ENCODE measurements around the gene HLF.

Gene HLF, protein sequence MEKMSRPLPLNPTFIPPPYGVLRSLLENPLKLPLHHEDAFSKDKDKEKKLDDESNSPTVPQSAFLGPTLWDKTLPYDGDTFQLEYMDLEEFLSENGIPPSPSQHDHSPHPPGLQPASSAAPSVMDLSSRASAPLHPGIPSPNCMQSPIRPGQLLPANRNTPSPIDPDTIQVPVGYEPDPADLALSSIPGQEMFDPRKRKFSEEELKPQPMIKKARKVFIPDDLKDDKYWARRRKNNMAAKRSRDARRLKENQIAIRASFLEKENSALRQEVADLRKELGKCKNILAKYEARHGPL

DNA sequence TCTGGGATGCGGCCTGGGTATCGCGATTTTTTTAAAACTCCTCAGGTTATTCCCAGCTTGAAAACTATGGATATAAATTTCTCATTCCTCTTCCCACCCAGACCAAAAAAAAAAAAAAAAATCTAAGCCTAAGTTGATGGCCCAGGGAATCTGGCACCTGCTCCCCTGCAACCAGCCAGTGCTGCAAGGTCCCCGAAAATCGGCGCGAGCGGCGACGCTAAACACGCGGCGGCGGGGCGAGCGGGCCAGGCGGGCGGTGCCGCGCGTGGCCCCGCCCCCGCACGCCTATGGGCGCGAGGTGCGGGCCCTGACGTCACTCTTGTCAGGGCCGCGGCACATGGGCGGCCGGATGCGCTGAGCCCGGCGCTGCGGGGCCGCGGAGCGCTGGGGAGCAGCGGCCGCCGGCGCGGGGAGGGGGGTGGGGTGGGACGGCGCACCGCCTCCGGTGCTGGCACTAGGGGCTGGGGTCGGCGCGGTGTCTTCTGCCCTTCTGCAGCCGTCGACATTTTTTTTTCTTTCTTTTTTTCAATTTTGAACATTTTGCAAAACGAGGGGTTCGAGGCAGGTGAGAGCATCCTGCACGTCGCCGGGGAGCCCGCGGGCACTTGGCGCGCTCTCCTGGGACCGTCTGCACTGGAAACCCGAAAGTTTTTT, at the start of gene HLF:
Gene HLF, plus strand, starts transcription at position 316 of the 654 bp plus-strand sequence. CDS start 525 bp downstream, outside the sequence.
- peak; percentile 82 for DNase-seq

DNA sequence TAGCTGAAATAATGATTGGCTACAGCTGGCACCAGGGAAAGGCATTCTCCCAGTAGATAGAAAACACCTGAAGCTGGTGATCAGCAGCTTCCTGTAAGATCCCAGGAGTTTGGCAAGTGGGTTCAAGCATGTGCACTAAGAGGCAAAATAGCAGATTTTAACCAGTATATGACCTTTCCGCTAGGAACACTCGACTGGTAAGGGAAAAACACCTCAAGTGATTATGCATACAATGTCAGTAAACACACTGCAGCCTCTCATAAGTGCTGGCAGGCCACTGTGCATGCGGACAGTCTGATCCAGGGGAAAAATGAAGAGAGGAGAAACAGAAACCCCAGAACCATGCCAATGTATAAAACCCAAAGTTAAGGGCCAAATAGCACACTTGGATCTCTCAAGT, 49.0 kb upstream of the HLF start:
- no peak for DNase-seq

DNA sequence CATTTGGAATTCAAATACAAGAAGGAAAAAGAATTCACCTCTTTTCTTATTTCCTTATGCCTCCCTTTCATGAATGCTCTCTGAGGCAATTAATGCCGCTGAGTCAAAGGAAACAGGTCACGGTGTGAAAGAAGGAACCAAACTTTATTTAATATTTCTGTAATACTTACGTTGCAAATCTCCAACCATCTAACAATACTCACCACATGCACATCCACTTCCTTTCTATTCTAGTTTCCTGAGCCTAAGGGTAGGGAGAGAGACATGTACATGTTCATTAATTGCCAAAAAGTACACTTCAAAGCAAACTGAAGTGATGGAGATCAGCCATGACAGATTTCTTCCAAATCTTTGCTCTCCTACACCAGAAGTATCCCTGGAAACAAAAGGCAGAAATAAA, 47.9 kb upstream of the HLF start:
- DNase-seq = no peak

DNA sequence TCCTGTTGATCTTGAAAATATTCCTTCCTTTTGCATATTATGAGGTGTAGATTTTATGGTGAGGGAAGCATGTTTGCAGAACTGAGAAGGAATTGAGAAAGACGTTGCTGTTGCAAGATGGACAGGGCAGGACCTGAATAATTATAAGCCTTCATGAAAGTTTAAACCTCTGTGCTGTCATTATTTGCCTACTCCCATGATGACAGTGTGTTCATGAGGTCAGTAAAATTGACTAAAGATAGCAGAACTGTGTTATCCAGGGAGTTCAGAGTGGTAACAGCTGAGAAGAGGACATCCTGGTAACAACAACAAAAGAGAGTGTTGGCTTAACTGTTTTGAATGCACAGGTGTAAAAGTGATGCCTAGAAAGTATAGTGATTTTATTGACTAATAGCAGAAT, 45.3 kb upstream of the HLF start:
- no peak for DNase-seq

DNA sequence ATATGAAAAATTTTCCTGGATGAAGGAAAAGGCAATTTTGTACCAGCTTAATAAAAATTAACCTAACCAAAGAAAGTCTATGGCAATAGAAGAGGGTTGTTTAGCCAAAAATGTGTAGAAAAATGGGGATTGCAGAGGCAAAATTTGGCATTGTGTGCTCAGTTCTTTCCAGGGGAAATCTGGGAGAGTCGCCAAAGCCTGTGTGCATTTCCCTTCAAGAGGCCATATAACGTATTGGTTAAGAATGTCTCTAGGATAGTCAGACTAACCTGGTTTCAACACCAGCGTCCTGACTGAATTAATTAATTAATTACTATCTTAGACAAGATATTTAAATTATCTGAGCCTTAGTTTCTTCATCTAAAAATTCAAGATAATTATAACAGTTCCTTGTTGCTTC, 44.8 kb upstream of the HLF start:
- DNase-seq = no peak

DNA sequence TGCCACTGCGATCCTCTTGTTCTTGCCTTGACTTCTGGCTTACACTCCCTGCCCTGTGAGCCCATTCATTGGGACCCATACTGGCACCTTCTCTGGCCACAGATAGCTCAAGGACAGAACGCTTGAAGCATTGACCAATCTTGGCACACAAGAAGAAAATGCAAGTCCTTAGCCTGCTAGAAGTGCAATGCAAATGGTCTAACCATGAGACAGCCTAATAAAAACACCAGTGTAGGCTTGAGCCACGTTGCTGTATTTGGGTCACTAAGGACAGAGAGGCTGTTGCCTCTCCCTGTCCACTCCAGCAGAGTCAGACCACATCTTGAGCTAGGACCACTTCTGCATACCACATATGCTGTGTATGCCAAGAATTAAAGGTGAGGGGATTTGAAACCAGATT, 41.2 kb upstream of the HLF start:
- DNase-seq = no peak

DNA sequence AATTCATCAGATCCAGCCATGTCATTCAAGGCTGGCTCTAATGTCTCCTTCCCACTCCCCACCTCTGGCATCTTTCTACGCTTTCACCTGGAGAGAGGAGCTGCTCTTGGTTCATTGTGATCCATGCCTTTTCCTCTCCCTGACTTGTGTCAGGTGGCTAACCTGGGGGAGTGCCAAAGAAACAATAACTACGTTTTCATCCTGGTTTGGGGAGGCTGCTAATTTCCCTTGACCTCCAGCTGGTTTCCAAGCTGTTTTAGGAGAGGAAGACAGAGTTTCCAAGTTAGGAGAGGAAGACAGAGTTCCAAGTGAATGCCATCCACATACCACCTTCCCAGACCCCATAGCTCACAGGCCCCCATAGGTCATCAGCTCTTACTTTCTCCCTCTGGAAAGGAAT, 40.0 kb upstream of the HLF start:
- DNase-seq = no peak

DNA sequence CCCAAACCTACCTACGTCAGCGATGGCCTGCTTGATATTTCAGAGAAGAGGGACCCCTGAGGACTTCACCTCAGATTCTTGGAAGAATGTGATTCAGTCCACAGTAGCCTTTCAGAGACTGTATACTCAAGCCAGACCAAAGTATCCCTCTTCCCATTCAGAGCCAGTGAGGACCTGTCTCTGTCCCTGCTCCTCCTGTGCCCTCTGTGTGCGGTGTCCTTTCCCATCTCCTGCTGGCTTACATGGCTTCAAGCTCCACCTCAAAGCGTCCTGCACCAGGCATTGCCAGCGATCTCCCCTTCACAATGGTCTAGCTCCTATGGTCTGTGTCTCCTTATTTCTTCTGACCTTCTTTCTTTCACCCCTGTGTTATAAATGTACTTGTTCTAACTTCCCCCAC, 39.5 kb upstream of the HLF start:
- DNase-seq = no peak

DNA sequence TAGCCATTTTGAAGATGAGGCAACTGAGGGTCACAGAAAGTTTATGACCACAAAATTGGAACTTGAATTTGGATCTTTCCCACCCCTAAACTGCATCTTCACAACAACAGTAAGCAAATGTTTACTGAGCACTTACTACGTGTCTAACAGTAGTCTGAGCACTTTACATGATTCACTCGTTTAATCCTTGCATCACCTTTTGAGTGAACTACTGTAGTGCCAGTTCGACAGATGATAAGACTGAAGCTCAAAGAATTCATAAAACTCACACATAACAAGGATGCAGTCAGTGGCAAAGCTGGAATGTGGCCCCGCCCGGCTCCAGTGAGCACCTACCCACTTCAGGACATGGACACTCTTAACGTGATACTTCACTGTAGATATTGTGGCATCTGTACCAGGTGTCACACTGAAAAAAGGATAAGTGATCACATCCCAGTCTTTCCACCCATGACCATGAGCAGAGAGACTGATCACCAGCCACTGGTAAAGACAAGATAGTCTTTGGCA, 36.0 kb upstream of the HLF start:
- no peak for DNase-seq

DNA sequence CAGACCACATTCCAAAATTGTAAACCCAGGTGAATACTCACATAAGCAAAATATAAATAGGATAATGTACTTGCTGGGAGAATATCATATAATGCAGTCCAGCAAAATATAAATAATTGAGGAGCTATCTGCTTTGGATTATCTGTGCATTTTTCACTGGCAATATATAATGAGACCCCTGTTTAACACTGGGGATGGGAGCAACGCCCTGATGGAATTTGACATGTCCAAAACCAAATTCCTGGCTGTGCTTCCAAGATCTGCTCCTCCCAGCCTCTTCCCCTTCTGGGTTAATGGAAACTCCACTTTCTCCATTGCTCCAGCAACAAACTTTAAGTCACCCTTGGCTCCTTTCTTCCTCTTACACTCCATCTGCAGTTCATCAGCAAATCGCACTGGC, 35.5 kb upstream of the HLF start:
- DNase-seq = no peak

DNA sequence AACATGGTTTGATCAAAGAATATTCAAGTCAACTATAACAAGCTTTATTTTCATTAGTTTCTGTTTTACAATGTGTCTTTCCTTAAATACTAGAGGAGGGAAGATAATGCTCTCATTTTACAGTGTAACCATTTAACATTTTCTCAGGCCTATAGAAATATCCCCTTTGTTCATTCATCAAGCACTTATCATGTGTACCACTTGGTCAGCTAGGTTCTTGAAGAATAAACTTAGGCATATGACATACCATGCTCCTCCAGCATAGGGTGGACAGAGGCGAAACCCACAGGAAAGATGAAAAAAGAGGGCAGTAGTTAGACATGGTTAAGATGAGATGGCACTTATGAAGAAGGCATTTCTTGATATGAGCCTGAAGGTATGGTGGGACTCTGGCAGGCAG, 34.0 kb upstream of the HLF start:
- DNase-seq = no peak

DNA sequence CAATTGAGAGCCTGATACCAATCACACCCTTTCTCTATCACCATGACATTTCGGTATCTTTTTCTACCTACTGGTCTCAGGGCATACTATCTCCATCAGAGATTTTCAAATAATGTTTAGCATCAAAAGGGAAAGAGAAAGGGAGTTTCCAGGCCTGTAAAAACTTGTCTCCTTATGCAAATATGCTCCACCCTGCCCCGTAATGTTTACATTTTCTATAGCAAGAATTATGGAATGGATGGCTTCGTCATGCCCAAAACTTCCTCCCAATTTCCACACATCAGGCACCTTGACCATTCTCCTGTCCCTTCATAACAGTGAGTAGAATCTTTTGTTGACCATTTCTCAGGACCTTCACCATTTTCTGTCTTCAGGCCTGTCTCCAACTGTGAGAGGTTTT, 30.9 kb upstream of the HLF start:
- DNase-seq = no peak

DNA sequence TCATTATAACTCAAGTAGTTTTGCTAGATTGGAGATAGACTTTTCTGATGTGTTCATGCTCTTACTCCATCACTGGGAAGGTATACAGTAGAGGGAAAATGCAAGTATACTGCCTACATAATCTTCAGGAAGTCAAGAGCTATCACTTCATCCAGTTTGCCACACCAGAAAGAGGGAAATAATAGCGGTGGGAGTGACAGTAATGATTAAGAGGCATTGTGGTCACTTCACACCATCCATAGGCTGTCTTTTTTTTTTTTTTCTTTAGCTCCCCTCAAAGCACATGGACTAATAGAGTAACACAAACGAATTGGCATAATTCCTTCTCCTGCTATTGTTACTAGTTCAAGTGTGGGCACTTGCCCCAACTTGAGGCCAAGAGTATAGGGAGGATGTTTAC, 28.4 kb upstream of the HLF start:
- no peak for DNase-seq

DNA sequence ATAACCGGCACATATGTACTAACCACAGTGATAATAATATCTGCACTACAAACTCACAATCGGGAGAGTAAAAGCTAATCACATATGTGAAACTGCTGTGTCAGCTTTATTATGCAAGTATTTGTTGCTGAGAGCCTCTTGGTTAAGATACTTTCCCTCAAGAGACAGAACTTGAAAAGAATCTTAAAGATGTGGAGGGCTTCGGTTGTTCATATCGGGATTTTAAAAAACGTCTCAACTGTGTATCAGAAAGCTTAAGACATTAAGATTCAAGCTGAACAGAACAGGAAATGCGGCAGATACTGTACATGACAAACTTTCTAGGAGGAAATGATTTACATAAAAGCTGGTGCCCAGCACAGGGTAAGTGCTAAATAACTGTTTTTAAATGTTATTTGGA, 27.5 kb upstream of the HLF start:
- DNase-seq = peak; percentile 24

DNA sequence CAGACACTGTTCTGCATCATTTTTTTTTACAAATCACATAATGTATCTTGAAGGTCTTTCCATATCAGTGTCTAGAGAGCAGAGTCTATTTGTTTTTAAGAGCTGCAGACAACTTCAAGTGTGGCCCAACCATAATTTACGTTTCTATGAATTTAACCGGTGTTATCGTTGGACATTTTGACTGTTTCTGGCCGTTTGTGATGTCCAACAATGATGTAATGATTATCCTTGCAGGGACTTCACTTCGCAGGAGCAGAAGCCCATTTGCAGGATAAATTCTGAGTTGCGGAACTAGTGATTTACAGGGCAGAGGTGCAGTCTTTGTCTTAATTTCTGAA, 26.9 kb upstream of the HLF start:
- no peak for DNase-seq

DNA sequence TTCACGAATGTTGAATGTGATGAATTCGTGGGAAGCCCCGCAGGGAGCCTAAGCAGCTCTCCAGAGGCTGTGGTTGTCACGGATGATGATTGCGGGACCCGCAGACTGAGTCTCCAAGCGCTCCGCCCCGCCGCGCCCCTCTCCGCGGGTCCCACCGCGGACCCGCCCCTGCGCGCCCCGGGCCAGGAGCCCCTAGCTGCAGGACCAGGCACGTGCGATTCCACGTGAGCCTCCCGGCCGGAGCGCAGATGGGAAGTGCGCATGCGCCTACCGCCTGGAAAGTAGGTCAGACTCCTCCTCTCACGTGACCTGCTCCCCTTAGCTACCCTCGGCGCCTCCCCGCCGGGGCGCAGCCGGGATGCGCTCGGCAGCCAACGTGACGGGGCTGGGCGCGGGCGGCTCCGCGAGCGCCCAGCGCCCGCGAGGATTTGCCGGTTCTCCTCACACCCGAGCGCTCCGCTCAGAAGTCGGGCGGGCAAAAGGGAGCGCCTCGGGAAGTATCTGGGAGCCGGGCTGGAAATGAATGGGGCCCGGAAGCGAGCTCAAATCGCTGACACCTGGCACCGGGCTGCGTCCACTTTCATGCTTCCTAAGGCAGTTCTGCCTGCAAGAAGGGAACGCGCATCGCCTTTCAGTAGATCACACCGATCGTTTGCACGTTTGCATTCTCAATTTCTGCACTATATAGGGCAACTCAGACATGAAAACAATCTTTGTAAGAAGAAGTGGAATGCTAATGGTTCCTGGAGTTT, 26.4 kb upstream of the HLF start:
- DNase-seq = peak; percentile 91

DNA sequence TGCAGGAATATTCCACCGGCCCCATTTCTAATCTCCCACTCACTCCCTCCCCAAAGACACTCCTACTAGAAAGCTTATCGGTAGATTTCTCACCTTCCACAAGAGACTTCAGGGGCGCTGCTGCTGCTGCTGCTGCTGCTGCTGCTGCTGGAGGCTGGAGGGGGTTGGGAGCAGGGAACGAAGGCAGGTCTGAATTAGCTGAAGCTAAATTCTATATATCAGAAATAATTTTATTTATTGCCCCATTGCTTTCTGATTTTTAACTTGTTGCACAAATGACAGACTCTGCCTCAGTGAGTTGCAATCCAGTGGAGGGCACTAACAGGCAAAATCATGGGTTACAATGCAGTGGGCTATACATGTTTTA, 25.8 kb upstream of the HLF start:
- no peak for DNase-seq

DNA sequence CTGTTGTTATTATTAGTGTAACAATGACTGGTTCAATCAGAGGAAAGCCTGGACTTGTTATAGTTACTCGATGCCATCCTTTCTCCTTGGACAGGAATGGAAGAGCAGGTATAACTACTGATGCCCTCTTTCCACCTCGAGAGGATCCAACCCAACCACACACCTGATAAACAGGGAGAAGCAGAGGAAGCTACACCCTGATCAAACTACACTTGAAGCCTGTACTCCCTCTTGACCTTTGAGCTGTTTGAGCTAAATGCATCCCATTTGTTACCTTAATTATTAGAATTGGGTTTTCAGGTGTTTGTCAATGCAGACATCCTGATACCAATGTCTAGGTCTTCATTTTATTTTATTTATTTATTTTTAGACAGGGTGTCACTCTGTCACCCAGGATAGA, 23.7 kb upstream of the HLF start:
- no peak for DNase-seq

DNA sequence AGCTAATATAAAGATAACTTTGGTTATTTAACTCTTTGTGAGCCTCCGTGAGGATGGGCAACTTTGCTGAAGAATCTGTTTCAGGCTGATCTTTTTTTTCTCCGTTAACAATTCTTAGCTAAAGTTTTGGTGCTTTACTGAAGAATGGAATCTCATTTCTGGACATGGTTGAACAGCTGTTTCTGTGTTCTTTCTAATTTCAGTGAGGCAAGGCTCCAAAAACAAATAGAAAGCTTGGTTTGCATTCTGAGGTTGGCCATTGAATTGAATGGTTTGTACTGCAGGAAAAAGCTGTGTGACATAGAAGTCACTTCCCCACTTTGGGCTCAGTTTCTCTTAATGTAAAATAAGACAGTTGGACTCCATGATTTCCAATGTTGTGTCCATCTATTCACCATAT, 22.3 kb upstream of the HLF start:
- no peak for DNase-seq

DNA sequence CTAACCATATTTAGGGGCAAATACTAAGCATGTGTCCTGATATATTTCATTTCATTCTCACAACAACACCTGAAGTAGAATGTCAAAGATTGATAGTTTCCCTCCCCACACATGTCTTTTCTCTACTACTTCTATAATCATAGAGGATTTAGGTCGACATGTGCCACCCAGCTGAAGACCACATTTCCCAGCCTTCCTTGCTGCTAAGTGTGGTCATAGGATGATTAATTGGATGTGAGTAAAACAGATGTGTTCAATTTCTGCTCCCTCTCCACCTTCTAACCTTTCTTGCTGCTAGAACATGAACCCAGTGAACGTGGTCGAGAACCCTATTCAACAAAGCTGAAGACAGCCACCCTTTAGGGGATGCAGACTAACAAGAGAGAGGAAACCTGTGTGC, 18.8 kb upstream of the HLF start:
- DNase-seq = no peak

DNA sequence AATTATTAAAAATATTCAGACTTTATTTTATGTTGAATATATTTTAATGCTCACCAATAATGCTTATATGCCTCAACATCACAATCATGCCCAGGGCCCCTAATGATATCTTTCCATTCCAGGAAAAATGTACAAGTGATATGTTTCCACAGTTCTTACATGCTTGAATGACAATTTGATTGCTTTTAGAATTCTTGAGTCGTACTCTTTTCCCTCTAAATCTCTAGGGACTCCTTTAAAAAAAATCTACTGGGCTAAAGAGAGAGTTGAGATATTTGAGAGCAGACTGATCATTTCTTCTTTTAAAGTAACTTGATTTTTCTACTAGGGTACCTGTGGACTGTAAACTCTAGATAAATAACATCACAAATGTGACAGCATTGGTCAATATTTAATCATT, 18.2 kb upstream of the HLF start:
- DNase-seq = no peak

DNA sequence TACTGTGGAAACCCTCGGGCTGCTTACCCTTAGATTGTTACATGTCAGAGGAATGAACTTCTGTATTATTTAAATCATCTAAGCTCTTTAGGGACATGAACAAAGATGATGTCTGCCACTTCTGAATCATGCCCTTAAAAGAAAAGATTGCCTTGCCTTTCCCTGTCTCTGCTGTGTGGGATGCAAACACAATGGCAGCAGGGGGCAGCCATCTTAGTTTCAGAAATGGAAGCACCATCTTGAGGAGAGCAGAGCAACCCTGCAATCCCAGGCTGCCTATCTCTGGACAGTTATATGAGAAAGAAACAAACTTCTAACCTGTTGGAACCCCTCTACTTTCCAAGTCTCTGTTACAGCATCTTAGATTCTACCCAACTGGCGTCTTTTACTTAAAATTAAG, 16.7 kb upstream of the HLF start:
- DNase-seq = no peak

DNA sequence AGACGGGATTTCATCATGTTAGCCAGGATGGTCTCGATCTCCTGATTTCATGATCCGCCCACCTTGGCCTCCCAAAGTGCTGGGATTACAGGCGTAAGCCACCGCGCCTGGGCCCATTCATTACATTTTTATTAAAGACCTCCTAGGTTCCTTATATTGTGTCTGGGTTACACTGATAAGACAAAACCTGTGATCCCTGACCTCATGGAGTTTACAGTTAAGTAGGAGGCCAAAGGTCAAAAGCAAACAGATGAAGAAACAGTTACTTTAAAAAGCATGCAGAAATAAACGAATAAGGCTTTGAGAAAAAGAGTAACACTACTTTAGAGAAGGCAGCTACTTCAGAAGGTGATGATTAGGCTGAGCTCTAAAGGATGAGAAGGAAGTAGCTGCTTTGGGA, 14.9 kb upstream of the HLF start:
- DNase-seq = no peak

DNA sequence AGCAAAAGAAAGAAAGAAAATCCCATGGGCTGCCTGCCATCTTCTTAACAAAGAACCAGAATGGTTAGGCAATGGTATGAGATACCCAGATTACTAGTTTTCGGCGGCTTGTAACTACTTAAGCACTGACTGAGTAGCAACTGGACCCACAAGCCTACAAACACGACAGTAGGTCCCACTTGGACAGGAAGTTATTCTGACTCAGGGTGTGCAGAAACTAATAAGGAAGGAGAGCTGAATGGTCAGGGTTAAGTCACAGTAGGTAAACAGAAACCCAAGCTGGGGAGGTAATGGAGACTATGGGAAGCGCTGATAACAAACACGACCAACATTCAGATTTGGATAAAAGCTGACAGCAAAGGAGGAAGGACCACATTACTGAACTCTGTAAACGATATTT, 10.4 kb upstream of the HLF start:
- no peak for DNase-seq

Data from activated CD4-positive, alpha-beta T cell treated with anti-CD3 and anti-CD28 coated beads, Interleukin-10, Interleukin-2, amounts not matched to agents 100 ng/mL and 50 ng/mL, durations not matched to agents 16 hours and 8 hours (primary cell).